ENCODE data around the gene TTC16.
"Not testable (repeated sequence)": the region's sequence is repeated elsewhere in the genome, so short reads cannot be mapped to it uniquely, and the experiment has no call there.

Gene TTC16

DNA sequence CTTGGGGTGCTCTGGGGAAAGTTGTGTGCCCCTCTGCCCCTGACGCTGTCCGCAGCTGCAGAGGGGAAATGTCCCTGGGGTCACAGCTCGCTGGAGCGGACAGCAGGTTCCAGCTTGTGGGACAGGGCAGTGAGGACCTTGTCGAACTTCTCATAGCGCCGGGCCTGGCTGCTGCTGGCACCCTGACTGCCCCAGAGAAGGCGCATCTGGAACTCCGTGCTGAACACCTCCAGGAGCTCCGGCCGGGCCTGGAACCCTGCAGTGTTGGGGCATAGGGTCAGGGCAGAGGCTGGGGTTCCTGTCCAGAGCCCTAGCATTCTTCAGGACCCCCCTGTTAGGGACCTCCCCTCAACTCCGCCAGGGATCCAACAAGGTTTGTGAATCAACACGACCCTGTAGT lies 22.8 kb downstream of the TTC16 start:
- no peak for DNase-seq (ENCODE audit: low read depth in 2 of 3, low spot score in 1 of 3)

DNA sequence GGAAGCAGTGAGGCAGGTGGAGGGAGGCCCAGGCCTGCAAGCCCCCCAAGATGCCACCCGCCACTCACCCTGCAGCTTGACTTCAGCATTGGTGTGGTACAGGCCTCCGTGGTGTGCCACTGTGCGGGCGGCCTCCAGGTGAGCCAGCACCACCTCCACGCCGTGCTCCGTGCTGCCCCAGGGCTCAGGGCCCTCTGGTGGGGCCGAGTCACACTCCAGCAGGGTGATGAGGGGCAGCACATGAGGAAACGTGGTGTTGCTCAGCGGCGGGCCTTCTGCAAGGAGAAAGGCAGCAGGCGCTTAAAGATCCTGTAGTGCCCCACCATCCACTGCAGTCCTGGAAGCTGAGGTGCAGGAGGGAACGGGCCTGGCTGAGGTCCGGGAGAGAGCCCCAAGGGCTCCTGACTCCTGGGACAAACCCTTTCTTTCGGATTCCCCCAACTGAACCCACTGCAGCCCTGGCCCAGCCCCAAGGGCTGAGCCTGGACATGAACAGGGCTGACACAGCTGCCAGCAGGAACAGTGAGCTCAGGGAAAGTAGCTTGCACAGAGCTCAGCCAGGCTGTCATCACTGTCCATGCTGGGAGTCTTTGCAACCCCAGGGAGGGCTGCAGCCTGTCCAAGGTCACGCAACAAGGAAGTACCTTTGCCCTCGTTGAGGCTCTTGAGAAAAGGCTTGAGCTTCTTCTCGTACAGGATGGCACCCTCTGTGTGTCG lies 23.9 kb downstream of the TTC16 start:
- no peak for DNase-seq (ENCODE audit: low read depth in 2 of 3, low spot score in 1 of 3)

DNA sequence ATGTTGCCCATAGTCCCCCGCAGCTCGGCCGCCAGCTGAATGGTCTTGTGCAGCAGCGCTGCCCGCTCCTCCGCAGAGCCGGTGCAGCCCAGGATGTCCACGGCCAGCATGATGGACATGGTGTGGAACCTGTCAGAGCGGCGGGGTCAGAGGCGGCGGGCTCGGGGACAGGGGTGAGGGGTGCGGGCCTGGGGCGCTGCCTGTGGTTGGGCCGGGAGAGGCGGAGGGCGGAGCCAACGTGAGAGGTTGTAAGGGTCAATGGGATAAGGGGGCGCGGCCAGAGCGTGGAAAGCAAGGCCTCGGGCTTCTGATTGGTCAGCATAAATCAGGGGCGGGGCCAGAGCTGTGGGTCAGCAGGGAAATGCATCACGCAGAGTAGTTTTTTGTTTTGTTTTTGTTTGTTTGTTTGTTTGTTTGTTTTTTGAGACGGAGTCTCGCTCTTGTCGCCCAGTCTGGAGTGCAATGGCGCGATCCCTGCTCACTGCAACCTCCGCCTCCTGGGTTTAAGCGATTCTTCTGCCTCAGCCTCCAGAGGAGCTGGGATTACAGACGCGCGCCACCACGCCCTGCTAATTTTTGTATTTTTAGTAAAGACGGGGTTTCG lies 26.1 kb downstream of the TTC16 start:
- no peak for DNase-seq (ENCODE audit: low read depth in 2 of 3, low spot score in 1 of 3)

DNA sequence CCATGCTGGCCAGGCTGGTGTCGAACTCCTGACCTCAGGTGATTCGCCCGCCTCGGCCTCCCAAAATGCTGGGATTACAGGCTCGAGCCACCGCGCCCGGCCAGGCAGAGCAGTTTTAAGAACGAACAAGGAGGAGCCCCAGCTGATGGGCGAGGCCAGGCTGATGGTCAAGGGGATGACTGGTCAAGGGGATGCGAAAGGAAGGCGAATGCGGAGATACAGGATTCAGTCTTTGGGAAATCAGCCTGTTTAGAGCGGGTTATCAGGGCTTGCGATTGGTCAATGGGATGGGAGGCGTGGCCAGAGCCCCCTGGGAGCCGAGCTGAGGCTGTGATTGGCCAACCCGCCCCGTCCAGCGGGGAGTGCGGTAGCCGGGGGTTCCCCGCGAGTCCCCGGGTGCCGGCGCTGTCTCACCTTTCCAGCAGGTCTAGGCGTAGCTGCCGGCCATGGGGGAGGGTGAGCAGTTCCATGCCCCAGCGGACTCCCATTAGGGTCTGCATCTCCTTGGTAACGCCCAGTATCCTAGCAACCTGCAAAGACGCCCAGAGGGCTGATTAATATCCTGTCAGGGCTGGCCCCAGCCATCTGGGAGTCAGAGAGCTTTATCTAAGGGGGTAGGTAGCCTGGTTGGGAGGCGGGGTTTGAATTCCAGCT lies 26.7 kb downstream of the TTC16 start:
- DNase-seq (ENCODE audit: low read depth in 2 of 3, low spot score in 1 of 3) = no peak

DNA sequence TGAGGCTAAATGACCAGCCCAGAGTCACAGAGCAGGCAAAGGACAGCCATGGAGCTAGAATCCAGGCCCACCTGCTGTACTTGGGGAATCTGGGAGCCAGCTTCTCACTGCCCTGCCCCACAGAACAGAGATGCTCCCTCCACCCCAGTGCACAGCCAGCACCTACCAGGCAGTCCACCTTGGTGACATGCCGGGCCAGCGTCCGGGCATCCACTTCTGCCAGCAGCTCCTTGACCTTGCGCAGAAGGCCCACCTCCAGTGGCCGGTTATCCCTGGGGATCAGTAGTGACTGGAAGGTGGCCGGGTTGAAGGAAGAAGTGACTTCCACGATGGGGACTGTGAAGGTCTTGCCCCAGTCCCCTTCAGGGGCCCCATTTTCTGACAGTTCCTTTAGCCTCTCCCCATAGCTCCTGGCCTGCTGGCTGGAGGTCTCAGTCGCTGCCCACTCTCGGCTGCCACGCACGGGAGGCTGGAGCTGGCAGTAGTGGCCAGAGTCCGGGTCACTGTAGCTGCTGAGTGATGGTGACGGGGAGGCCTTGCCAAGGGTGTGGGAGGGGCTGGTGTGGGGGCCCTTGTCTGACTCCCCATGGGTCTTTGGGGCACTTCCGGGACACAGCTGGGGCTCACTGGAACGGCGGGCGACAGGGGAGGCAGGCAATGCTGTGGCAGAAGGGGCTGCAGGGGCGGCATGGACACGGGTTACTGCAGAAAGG lies 28.7 kb downstream of the TTC16 start:
- DNase-seq (ENCODE audit: low read depth in 2 of 3, low spot score in 1 of 3) = no peak

DNA sequence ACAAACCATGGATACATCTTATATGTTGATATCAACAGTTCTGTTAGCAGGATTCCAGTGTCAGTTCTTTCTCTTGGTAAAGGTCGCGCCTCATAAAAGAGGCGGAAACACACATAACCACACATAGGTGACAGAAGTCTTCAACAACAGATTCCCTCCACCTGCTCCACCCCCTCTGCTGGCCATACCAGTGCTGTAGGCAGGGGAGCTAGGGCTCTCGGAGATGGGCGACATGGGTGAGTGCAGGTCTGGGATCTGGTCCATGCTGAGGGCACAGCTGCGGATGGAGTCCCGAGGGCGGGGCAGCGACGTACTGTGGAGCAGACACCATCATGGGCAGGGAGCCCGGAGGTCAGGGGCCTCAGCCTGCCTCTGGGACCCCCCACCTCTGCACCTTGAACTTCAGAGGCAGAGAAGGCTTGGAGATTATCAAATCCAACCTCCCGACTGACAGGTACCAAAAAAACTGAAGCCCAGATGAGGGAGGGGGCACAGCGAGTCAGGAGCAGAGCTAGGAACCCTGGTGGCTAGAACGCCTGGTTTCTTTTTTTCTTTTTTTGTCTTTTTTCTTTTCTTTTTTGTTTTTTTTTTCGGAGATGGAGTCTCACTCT lies 31.2 kb downstream of the TTC16 start:
- no peak for DNase-seq (ENCODE audit: low read depth in 2 of 3, low spot score in 1 of 3)

DNA sequence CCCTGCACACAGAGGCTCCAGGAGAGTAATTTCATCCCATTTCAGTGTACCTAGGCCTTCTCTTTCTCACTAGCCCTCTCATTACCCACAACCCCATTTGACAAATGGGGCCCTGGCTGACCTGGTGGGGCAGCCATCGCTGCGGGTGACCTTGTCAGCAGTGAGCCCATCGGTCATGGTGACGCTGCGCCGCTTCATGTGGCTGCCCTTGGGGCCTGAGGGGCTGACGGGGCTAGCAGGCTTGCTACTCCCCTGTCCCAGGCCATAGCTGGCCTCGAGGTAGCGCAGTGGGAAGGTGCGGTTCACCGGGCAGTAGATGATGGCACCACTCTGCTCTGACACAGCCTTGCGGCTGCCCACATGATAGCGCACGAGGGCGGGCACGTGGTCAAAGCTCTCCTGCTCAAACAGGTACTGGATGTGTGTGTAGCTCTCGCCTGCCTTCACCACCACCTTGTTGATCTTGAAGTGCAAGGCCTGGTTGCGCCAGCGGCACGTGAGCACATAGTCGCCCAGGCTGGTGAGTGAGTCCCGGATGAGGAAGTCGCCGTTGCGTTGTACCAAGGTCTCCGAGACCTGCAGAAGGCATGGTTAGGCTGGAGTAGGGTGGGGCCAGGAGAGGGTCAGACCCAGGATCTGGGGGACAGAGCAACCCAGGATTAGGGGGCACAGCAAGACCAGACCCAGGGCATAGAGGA lies 33.4 kb downstream of the TTC16 start:
- no peak for DNase-seq (ENCODE audit: low read depth in 2 of 3, low spot score in 1 of 3)

DNA sequence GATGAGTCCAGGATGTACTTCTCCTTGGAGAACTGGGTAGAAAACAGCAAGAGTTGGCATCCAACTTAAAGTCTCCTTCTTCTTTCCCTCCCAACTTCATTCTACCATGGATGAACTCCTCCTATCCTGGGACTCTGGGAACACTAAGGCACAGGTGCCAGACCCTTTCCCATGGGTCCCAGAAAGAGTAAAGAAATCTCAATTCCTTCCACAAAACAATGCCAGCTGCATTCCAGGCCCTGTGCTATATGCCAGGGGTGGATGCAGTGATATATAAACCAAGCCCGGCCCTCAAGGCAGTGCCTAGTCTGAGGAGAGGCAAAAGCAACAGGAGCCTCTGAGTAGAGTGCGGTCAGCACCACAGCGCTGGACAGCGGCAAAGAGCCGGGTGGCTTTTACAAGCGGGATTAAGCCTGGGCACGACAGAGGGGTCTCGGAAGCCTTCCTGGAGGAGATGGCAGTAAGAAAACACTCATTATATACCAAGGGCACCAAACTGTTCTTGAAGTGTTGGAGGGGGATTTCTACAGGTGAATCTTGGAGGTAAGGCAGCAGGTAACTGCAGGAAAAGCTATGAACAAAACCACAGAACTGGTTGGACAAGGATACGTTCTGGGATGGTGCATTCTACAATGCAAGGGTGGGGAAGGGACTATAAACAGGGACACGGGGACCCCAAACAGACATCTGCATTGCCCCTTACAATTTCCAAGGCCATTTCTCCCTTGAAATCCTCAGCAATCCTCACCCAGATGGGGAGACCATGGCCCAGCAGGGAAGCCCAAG lies 35.6 kb downstream of the TTC16 start:
- DNase-seq (ENCODE audit: low read depth in 2 of 3, low spot score in 1 of 3) = no peak

DNA sequence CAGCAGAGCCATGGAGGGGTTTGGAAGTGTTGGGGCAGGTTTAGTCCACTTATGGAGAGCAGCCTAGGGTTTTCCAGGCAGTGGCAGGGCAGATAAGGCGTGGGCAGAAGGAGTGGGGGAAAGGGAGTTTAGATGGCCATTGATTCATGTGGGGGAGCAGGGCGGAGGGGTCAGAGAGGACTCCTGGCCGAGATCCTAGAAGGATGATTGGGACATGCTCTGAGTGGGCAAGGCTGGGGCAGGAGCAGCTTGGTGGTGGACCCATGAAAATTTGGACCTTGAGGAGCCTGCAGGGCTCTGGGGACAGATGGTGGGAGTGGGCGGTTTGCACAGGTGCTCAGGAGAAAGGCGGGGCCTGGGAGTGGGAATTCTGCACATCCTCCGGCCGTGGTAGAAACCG lies 37.3 kb downstream of the TTC16 start:
- DNase-seq (ENCODE audit: low read depth in 2 of 3, low spot score in 1 of 3) = no peak

DNA sequence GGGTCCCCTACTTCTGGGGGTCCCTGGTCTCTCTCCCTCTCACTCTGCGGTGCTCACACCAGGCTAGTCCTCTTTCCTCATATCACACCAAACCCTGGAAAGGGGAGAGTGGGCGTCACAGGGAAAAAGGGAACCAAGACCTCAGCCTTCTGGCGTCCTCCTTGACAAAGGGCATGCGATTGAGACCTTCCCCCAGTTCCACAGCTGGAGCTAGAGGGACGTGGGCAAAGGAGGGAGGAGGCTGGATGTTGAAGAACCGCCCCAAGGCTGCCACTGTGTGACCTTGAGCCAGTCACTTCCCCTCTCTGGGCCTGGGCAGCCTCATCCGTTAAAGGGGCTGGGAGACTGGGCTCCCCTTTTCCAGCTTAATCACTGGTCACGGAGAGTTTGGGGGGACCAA lies 37.7 kb downstream of the TTC16 start:
- no peak for DNase-seq (ENCODE audit: low read depth in 2 of 3, low spot score in 1 of 3)

DNA sequence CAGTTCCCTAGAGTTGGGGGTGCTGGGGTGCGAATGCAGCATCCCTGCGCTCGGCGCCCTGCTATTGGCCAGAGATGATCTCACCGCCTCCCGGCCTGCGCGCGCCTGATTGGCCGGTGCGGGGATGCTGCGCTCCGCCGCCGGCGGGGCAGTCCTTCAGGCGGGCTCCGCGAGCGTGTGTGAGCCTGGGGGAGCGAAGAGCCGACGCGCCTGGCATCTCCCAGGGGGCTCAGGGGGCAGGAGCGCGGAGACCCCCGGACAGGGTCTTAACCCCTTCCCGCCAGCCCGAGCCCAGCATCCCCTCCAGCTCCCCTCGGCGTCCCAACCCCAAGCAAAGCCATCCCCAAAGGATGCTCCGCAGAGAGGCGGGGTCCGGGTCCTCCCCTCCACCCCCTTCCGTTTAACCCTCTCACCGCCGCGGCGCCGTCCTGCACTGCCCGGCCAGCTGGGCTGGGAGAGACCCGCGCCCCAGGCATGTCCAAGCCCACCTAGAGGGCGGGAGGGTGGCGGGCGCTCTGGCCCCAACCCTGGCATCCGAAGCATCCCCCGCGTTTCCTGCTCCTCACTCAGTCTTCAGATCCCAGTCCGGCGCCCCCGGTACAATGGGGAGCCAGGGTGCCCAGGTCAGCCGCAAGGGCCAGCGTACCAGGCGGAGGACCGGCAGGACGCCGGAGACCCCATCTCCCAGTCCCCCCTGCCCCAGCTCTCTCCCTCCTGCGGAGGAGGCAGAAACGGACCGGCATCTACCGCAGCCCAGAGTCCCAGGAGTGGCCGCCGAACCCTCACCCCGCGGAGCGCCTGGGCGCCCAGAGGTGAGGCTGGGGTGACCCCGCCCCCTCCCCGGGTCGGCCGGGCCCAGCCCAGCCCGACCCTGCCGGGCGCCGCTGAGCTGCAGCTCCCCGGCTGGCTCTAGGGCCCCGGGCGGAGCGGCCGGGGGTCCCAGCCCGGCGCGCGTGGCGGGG lies 38.5 kb downstream of the TTC16 start:
- no peak for DNase-seq (ENCODE audit: low read depth in 2 of 3, low spot score in 1 of 3)

DNA sequence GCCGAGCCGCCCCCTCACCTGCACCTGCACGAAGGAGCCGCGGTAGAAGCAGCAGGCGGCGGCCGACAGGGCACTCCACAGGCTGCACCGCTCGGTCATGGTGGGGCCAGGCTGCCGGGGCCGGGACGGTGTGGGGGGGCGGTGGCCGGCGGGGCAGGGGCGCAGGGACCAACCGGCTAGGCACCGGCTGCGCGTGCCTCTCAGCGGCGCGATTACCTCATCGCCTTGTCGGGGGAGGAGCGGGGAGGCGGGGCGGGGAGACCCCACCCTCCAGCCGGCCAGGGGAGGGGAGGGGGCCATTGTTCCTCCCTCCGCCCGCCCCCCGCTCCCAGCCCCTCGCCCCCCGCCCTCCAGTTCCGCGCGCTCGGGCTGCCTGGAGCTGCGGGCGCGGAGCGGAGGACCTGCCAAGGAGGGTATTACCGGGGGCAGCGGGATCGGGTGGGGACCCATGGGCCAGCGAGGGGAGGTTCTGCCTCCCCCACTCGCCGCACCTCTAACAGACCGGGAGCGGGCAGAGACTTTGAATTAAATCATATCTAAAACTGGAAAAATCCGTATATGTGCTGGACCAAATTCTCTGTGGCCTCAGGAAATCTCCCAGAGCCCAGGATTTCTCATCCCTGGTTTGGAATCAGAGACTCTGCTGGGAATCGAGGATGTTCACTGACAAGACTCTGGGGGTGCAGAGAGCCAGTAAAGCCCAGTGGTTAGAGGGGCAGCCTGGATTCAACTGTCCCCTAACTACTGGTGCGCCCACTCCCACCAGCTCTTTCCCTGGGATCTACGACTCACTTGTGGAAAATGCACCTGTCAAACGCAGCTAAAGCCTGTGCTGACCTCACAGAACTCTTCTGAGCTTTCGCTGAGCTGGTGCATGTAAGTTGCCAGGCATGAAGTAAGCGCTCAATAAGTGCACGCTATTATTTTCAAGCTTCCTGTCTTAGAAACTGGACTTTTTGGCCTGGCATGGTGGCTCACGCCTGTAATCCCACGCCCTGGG lies 39.5 kb downstream of the TTC16 start:
- DNase-seq (ENCODE audit: low read depth in 2 of 3, low spot score in 1 of 3) = no peak

DNA sequence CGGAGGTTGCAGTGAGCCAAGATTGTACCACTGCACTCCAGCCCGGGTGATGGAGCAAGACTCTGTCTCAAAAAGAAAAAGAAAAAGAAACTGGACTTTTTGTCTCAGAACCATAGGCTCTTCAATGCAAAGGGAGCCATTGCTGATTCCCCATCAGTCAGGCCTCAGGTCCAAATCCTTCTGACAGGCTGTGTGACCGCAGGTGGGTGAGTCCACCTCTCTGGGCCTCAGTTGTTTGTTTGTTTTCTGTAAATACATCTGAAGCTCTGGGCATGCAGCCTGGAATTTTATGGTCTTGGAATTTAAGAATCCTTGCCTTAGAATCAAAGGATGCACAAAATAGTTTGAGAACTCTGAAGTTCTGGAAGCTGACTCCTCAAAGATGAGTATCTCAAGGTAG lies 40.4 kb downstream of the TTC16 start:
- no peak for DNase-seq (ENCODE audit: low read depth in 2 of 3, low spot score in 1 of 3)

DNA sequence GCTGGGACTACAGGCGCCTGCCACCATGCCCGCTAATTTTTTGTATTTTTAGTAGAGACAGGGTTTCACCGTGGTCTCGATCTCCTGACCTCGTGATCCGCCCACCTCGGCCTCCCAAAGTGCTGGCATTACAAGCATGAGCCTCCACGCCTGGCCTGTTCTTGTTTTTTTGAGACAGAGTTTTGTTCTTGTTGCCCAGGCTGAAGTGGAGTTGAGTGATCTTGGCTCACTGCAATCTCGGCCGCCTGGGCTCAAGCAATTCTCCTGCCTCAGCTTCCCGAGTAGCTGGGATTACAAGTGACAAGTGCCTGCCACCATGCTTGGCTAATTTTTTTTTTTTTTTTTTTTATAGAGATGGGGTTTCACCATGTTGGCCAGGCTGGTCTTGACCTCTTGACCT lies 40.9 kb downstream of the TTC16 start:
- DNase-seq (ENCODE audit: low read depth in 2 of 3, low spot score in 1 of 3) = not testable (repeated sequence)

DNA sequence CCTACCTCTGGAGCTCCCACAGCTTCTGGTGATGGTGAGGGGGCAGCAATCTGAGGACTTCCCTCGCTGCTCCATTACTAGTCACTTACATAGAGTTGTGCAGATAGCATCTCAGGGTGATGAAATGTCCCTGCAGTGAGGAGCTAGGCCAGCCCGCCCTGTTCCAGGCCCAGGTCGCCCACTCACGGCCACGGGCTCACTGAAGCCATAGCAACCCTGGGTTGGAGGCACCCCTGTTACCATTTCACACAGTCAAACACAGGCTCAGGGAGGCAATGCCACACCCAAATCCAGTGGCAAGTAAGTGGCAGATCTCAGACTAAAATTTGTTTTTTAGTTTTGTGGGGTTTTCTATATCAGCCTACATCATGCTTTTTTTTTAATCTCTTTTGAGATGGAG lies 43.0 kb downstream of the TTC16 start:
- no peak for DNase-seq (ENCODE audit: low read depth in 2 of 3, low spot score in 1 of 3)

DNA sequence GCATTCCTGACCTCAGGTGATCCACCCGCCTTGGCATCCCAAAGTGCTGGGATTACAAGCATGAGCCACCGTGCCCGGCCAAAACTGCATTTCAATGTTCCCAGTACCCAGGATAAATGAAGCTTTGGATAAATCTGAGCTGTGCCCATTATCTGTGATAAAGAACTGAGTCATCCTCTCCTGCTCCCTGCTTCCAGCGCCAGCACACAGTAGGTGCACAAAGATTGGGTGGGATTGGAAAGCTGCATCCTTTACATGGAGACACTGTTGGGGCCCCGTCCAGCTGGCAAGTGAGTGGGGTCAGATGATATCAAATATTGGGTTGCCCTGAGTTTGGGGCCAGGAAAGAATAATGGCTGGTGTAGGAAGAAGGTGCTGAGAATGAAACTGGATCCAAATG lies 45.2 kb downstream of the TTC16 start:
- DNase-seq (ENCODE audit: low read depth in 2 of 3, low spot score in 1 of 3) = no peak

DNA sequence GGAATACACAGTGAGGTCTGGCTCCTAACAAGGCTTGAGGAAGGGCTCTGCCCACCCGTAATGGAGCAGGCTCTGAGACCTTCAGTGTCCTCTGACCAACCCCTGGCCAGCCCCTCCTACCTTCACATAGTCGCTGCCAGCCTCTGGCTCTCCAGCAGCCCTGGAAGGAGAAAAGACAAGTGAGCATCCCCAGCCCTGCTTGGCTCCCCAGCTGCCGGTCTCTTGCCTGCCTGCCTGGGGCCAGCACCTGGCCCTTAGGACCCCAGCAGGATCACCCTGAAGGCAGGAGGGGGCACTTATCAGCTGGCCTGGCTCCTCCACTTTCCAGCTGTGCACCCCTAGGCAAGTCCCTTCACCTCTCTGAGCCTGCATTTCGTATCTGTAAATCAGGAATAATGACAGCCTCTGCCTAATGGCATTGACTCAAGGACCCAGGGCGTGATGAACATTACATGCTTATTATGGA lies 45.6 kb downstream of the TTC16 start:
- no peak for DNase-seq (ENCODE audit: low read depth in 2 of 3, low spot score in 1 of 3)
